Sigmoid colon (tissue), 4 donors: ENCODE data around the gene SSR4.

Experiments used
- EP300 ChIP-seq, 4 donors: sonication (generic); formaldehyde crosslinking; IDR thresholded peaks; one replicate each; pipeline ENCODE4 v1.6.1; 2017; ENCODE audit warnings: antibody characterized with exemption in 4 of 4
- POLR2A ChIP-seq, 2 donors: fragments of 450-650 bp; IDR thresholded peaks; one replicate each; pipeline ENCODE4 v1.6.1; 2016; ENCODE audit warnings: antibody characterized with exemption in 2 of 2, mild to moderate bottlenecking in 2 of 2, moderate library complexity in 2 of 2
- TF ChIP-seq, protein P1 (sequence below), 4 experiments: fragments of 450-650 bp in 3 of 4; fragments of 200-600 bp in 1 of 4; IDR thresholded peaks; one replicate each; pipeline ENCODE4 v1.5.1; 2016 to 2019; ENCODE audit warnings: antibody characterized with exemption in 4 of 4, mild to moderate bottlenecking in 3 of 4, moderate library complexity in 2 of 4

DNA sequence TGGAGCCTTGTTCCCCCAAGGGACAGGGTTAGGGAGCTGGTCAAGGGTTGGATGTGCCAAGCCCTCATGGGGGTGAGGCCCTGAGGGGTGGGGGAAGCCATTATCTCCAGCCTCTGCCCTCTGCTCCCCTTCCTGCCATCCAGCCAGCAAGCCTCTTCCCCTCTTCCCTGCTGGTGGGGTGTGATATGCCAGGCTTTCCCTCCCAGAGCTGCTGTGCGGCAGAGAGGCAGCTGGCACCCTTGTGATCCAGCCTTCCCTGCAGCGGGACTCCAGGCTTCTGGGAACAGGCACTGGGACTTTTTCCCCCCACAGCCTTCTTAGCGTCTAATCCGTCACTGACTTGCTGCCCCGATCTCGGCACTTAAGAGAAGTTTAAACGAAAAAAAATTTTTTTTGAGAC is 6.3 kb downstream of the SSR4 start:
- TF ChIP-seq, protein P1, sequence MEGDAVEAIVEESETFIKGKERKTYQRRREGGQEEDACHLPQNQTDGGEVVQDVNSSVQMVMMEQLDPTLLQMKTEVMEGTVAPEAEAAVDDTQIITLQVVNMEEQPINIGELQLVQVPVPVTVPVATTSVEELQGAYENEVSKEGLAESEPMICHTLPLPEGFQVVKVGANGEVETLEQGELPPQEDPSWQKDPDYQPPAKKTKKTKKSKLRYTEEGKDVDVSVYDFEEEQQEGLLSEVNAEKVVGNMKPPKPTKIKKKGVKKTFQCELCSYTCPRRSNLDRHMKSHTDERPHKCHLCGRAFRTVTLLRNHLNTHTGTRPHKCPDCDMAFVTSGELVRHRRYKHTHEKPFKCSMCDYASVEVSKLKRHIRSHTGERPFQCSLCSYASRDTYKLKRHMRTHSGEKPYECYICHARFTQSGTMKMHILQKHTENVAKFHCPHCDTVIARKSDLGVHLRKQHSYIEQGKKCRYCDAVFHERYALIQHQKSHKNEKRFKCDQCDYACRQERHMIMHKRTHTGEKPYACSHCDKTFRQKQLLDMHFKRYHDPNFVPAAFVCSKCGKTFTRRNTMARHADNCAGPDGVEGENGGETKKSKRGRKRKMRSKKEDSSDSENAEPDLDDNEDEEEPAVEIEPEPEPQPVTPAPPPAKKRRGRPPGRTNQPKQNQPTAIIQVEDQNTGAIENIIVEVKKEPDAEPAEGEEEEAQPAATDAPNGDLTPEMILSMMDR (IDR thresholded peaks at IDR 0.05), result no peak
- TF ChIP-seq POLR2A (IDR thresholded peaks at IDR 0.05) (no peak), EP300 (IDR thresholded peaks at IDR 0.05) (no peak)
